ENCODE measurements around the gene KIAA0408. TPM values are rescaled to one million over a fixed set of nuclear protein-coding genes. Genes with fewer than 3 reads are reported as not detected.

KIAA0408 gene
- total RNA-seq, 6 donors from 2014 or later = 6.4 to 80.5 (median 32.2) TPM

GRCh38 chr6:127456465-127456864 lies 2.7 kb downstream of the KIAA0408 start:
- Histone ChIP-seq H3K27me3 (no peaks in the 10 kb centered on the region), H3K36me3 (no peaks in the 10 kb centered on the region), H3K4me1 (peaks cover 0 to 14% (median 10%) of the 10 kb centered on the region in 4 donors), H3K27ac (peak overlapping the region; percentile 55 to 75 (median 70)), H3K9me3 (no peaks in the 10 kb centered on the region), H3K4me3 (peak overlapping the region in 3 of 4 donors; percentile 36 to 50 (median 44))
- DNase-seq (no peak), ATAC-seq (ENCODE audit: low FRiP score in 2 of 2) (no peak)
- WGBS, 2 donors = 46 to 55% methylated on average over 3 of the region's 3 CpGs
- TF ChIP-seq POLR2AphosphoS5 (IDR thresholded peaks at IDR 0.05) (no peak), POLR2A (IDR thresholded peaks at IDR 0.05) (no peak), CTCF (IDR thresholded peaks at IDR 0.05) (no peak), EP300 (IDR thresholded peaks at IDR 0.05) (no peak)

- Histone ChIP-seq H3K4me1 (peaks cover 0 to 14% (median 7%) of the 10 kb centered on the region in 4 donors), H3K27ac (peak overlapping the region in 1 of 4 donors; percentile 75)
These were observed 5.2 kb downstream of the KIAA0408 start for GRCh38 chr6:127453845-127454619.

GRCh38 chr6:127452803-127453202 lies 6.4 kb downstream of the KIAA0408 start:
- Histone ChIP-seq H3K27ac (no peak overlapping the region), H3K4me3 (no peak overlapping the region), H3K4me1 (peaks cover 0 to 12% (median 5%) of the 10 kb centered on the region in 4 donors), H3K9me3 (no peaks in the 10 kb centered on the region), H3K36me3 (peaks cover 0 to 12% (median 3%) of the 10 kb centered on the region in 4 donors), H3K27me3 (no peaks in the 10 kb centered on the region)
- ATAC-seq (ENCODE audit: low FRiP score in 2 of 2) (no peak), DNase-seq (no peak)
- TF ChIP-seq EP300 (IDR thresholded peaks at IDR 0.05) = no peak
- no peak for TF ChIP-seq POLR2A (IDR thresholded peaks at IDR 0.05)
- TF ChIP-seq POLR2AphosphoS5 (IDR thresholded peaks at IDR 0.05) = no peak
- TF ChIP-seq CTCF (IDR thresholded peaks at IDR 0.05) = no peak

More at GRCh38 chr6:127453845-127454619, 5.2 kb downstream of the KIAA0408 start:
- Histone ChIP-seq H3K36me3 (peaks cover 0 to 9% (median 3%) of the 10 kb centered on the region in 4 donors), H3K27me3 (no peaks in the 10 kb centered on the region), H3K4me3 (no peak overlapping the region), H3K9me3 (no peaks in the 10 kb centered on the region)
- TF ChIP-seq POLR2AphosphoS5 (IDR thresholded peaks at IDR 0.05) (no peak), POLR2A (IDR thresholded peaks at IDR 0.05) (no peak), EP300 (IDR thresholded peaks at IDR 0.05) (no peak), CTCF (IDR thresholded peaks at IDR 0.05) (no peak)
- no peak for ATAC-seq (ENCODE audit: low FRiP score in 2 of 2)
- no peak for DNase-seq
- 51 to 65% methylated on average over 2 of the region's 2 CpGs for WGBS, 2 donors

- TF ChIP-seq EP300 (IDR thresholded peaks at IDR 0.05) = no peak
- 90 to 92% methylated on average over 3 of the region's 3 CpGs for WGBS, 2 donors
- Histone ChIP-seq H3K9me3 (no peaks in the 10 kb centered on the region), H3K4me1 (peaks cover 0 to 9% (median 4%) of the 10 kb centered on the region in 4 donors), H3K4me3 (no peak overlapping the region), H3K36me3 (peaks cover 0 to 12% (median 3%) of the 10 kb centered on the region in 4 donors), H3K27me3 (no peaks in the 10 kb centered on the region), H3K27ac (no peak overlapping the region)
- ATAC-seq (ENCODE audit: low FRiP score in 2 of 2) (no peak), DNase-seq (no peak)
These were observed 7.8 kb downstream of the KIAA0408 start for GRCh38 chr6:127451388-127451787.

- Histone ChIP-seq H3K9me3 (no peaks in the 10 kb centered on the region), H3K27me3 (no peaks in the 10 kb centered on the region), H3K36me3 (peaks cover 0 to 12% (median 3%) of the 10 kb centered on the region in 4 donors), H3K4me1 (no peaks in the 10 kb centered on the region), H3K27ac (no peak overlapping the region), H3K4me3 (no peak overlapping the region)
- DNase-seq (no peak), ATAC-seq (ENCODE audit: low FRiP score in 2 of 2) (no peak)
- no peak for TF ChIP-seq CTCF (IDR thresholded peaks at IDR 0.05)
- no peak for TF ChIP-seq POLR2AphosphoS5 (IDR thresholded peaks at IDR 0.05)
- TF ChIP-seq POLR2A (IDR thresholded peaks at IDR 0.05) = no peak
- no peak for TF ChIP-seq EP300 (IDR thresholded peaks at IDR 0.05)
These were observed 11.4 kb downstream of the KIAA0408 start for GRCh38 chr6:127447780-127448179.

All from upper lobe of left lung (tissue), 6 donors.